Neural progenitor cell (in vitro differentiated cells): ENCODE measurements around the gene GNAQ.

ENCODE experiments used
- EZH2 ChIP-seq: fragments of 200-600 bp; sonication (generic); IDR thresholded peaks from 2 replicates; pipeline ENCODE4 v1.6.1; 2017; ENCODE audit warnings: antibody characterized with exemption, mild to moderate bottlenecking, moderate library complexity
- EZH2phosphoT487 ChIP-seq: fragments of 200-600 bp; sonication (generic); IDR thresholded peaks from 2 replicates; pipeline ENCODE4 v1.6.1; 2017; ENCODE audit warnings: antibody characterized with exemption
- TF ChIP-seq, protein P1 (sequence below): fragments of 200-600 bp; sonication (generic); IDR thresholded peaks from 2 replicates; pipeline ENCODE4 v1.5.1; 2017; ENCODE audit warnings: antibody characterized with exemption, mild to moderate bottlenecking

- TF ChIP-seq, protein P1, sequence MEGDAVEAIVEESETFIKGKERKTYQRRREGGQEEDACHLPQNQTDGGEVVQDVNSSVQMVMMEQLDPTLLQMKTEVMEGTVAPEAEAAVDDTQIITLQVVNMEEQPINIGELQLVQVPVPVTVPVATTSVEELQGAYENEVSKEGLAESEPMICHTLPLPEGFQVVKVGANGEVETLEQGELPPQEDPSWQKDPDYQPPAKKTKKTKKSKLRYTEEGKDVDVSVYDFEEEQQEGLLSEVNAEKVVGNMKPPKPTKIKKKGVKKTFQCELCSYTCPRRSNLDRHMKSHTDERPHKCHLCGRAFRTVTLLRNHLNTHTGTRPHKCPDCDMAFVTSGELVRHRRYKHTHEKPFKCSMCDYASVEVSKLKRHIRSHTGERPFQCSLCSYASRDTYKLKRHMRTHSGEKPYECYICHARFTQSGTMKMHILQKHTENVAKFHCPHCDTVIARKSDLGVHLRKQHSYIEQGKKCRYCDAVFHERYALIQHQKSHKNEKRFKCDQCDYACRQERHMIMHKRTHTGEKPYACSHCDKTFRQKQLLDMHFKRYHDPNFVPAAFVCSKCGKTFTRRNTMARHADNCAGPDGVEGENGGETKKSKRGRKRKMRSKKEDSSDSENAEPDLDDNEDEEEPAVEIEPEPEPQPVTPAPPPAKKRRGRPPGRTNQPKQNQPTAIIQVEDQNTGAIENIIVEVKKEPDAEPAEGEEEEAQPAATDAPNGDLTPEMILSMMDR: no peak
- TF ChIP-seq EZH2phosphoT487 (no peak), EZH2 (no peak)
These were observed 63.1 kb downstream of the GNAQ start for GRCh38 chr9:77968506-77968905.
